K562 (cell line): Measurements from ENCODE around the gene PSMD7. TPM values are rescaled to one million over a fixed set of nuclear protein-coding genes. Genes with fewer than 3 reads are reported as not detected.

Experiments used
- ARID1B ChIP-seq: fragments of 450-650 bp; IDR thresholded peaks from 2 replicates; pipeline ENCODE4 v1.6.1; 2016; ENCODE audit warnings: antibody characterized with exemption, mild to moderate bottlenecking, inconsistent platforms
- FOXA1 ChIP-seq: fragments of 450-650 bp; IDR thresholded peaks from 2 replicates; pipeline ENCODE4 v1.6.1; 2016; ENCODE audit warnings: mild to moderate bottlenecking, borderline replicate concordance
- GATAD2A ChIP-seq: fragments of 450-650 bp; IDR thresholded peaks from 2 replicates; pipeline ENCODE4 v1.6.1; 2017
- HCFC1 ChIP-seq: IDR thresholded peaks from 2 replicates; pipeline ENCODE4 v1.6.1; 2012; ENCODE audit warnings: low read depth, low read length, improper control_type of control experiment
- HMG20B ChIP-seq: fragments of 250-450 bp; sonication (Bioruptor Pico); IDR thresholded peaks from 2 replicates; pipeline ENCODE4 v1.5.0; 2021; ENCODE audit warnings: mild to moderate bottlenecking
- ILK ChIP-seq: fragments of 450-650 bp; IDR thresholded peaks from 2 replicates; pipeline ENCODE4 v1.6.1; 2016; ENCODE audit warnings: missing genetic modification characterization, low read depth, mild to moderate bottlenecking, missing compliant biosample characterization, moderate library complexity, borderline replicate concordance
- KDM2B ChIP-seq: fragments of 250-450 bp; sonication (Bioruptor Pico); IDR thresholded peaks from 2 replicates; pipeline ENCODE4 v1.8.0; 2021; ENCODE audit warnings: mild to moderate bottlenecking, moderate library complexity
- PHB2 ChIP-seq: fragments of 450-650 bp; IDR thresholded peaks from 2 replicates; pipeline ENCODE4 v1.6.1; 2017; ENCODE audit warnings: low read depth
- POU5F1 ChIP-seq: fragments of 150-350 bp; IDR thresholded peaks from 2 replicates; pipeline ENCODE4 v1.6.1; 2014; ENCODE audit warnings: borderline replicate concordance, low read length, low read depth, mild to moderate bottlenecking; ENCODE audit not compliant: partially characterized antibody
- PTTG1 ChIP-seq: fragments of 450-650 bp; IDR thresholded peaks from 2 replicates; pipeline ENCODE4 v1.6.1; 2016; ENCODE audit warnings: low read depth, mild to moderate bottlenecking, missing genetic modification characterization, missing compliant biosample characterization
- SMC3 ChIP-seq: conservative IDR thresholded peaks from 2 replicates; pipeline ENCODE4 v1.6.1; 2011; ENCODE audit warnings: low read depth, low read length, improper control_type of control experiment; ENCODE audit not compliant: insufficient read depth
- TSC22D4 ChIP-seq: fragments of 450-650 bp; IDR thresholded peaks from 2 replicates; pipeline ENCODE4 v1.6.1; 2016; ENCODE audit warnings: missing genetic modification characterization, missing biosample characterization, control low read depth
- YBX1 ChIP-seq: fragments of 450-650 bp; IDR thresholded peaks from 2 replicates; pipeline ENCODE4 v1.7.1; 2016; ENCODE audit warnings: mild to moderate bottlenecking
- ZC3H11A ChIP-seq: IDR thresholded peaks from 2 replicates; pipeline ENCODE4 v1.6.1; 2012; ENCODE audit warnings: low read depth, low read length, improper control_type of control experiment
- ZFP30 ChIP-seq: fragments of 250-450 bp; sonication (Bioruptor Pico); IDR thresholded peaks from 2 replicates; pipeline ENCODE4 v1.8.0; 2022; ENCODE audit warnings: moderate library complexity, mild to moderate bottlenecking, inconsistent platforms, borderline replicate concordance
- ZNF212 ChIP-seq: fragments of 450-650 bp; formaldehyde crosslinking; IDR thresholded peaks from 2 replicates; pipeline ENCODE4 v1.4.0; 2020; ENCODE audit warnings: mild to moderate bottlenecking
- ZNF764 ChIP-seq: fragments of 250-450 bp; sonication (Bioruptor Pico); IDR thresholded peaks from 2 replicates; pipeline ENCODE4 v1.4.0; 2020; ENCODE audit warnings: low read depth, mild to moderate bottlenecking, moderate library complexity
- polyA plus RNA-seq, 8 experiments: library from polyadenylated mRNA; depleted of rRNA in 4 of 8; stranded (reverse) in 5 of 8; unstranded in 3 of 8; fragments of >200 nt; fragmentation: Nextera tagmentation in 2 of 8; fragmentation: Illumina TruSeq in 1 of 8; extraction: Ambion mirVana in 2 of 8; extraction: Trizol in 1 of 8; gene quantifications; 2 replicates each; pipeline versions ENCODE4 v1.2.1 to v1.2.3, GENCODE V29; 2011 to 2014; ENCODE audit warnings: inconsistent platforms in 1 of 8, missing spikeins in 1 of 8
- total RNA-seq, 7 experiments: library from RNA; depleted of rRNA in 6 of 7; stranded (reverse); fragments of >200 nt in 6 of 7; fragmentation: Illumina TruSeq in 2 of 7; extraction: Trizol in 2 of 7; gene quantifications; 2 replicates each; pipeline versions ENCODE4 v1.2.1 to v1.2.3, GENCODE V29; 2011 to 2021; ENCODE audit warnings: low replicate concordance in 1 of 7
- TF ChIP-seq, protein P1 (sequence below), 2 experiments: fragments of 450-650 bp; formaldehyde crosslinking in 1 of 2; IDR thresholded peaks; 2 replicates each; pipeline versions ENCODE4 v1.4.0 to v1.6.1; 2014 to 2020; ENCODE audit warnings: mild to moderate bottlenecking in 2 of 2, borderline replicate concordance in 1 of 2, low read depth in 1 of 2
- TF ChIP-seq, protein P2 (sequence below): fragments of 450-650 bp; IDR thresholded peaks from 2 replicates; pipeline ENCODE4 v1.6.1; 2016; ENCODE audit warnings: borderline replicate concordance

PSMD7 gene
- total and polyA plus RNA-seq, 9 of the 15 experiments (the other 6 are each of a cell fraction or from before 2014, with no cell fraction given), result 100 to 226 (median 156) TPM

DNA sequence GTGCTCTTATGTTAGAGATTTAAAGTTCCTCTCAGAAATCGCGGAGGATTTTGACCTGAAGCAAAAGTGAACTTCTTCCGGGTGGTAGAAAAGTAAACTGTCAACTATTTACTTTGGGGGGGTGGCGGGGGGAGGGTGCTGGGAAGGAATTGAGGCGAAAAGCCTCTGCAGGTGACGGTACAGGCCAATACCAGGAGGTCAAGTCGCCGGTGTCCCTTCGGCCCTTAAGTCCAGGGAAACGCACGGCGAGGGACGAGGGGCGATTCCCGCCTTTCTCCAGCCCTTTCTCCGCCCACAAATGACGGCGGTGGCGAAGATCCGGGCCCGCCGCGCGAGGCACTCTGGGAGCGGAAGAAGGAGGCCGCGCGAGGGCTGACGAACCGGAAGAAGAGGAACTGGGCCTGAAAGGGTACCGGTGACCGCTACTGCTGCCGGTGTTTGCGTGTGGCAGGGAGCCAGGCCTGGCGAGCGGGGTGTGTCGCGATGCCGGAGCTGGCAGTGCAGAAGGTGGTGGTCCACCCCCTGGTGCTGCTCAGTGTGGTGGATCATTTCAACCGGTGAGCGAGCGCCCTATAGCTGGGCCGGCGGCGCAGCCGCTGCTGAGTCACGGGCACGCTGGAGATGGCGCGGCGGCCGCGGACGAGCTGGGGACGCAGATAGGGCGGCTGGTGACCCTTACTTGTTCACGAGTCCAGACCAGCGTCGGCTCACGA, at the start of gene PSMD7 (continued):
- TF ChIP-seq, protein P1, sequence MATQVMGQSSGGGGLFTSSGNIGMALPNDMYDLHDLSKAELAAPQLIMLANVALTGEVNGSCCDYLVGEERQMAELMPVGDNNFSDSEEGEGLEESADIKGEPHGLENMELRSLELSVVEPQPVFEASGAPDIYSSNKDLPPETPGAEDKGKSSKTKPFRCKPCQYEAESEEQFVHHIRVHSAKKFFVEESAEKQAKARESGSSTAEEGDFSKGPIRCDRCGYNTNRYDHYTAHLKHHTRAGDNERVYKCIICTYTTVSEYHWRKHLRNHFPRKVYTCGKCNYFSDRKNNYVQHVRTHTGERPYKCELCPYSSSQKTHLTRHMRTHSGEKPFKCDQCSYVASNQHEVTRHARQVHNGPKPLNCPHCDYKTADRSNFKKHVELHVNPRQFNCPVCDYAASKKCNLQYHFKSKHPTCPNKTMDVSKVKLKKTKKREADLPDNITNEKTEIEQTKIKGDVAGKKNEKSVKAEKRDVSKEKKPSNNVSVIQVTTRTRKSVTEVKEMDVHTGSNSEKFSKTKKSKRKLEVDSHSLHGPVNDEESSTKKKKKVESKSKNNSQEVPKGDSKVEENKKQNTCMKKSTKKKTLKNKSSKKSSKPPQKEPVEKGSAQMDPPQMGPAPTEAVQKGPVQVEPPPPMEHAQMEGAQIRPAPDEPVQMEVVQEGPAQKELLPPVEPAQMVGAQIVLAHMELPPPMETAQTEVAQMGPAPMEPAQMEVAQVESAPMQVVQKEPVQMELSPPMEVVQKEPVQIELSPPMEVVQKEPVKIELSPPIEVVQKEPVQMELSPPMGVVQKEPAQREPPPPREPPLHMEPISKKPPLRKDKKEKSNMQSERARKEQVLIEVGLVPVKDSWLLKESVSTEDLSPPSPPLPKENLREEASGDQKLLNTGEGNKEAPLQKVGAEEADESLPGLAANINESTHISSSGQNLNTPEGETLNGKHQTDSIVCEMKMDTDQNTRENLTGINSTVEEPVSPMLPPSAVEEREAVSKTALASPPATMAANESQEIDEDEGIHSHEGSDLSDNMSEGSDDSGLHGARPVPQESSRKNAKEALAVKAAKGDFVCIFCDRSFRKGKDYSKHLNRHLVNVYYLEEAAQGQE (IDR thresholded peaks at IDR 0.05; ENCODE audit: borderline replicate concordance), result no peak
- TF ChIP-seq, protein P1 (CRISPR knock-in tag; IDR thresholded peaks at IDR 0.05; ENCODE audit: low read depth), result peak; percentile 75; the same call in 1 of the 2 replicates
- peak; percentile 49; the same call in 1 of the 2 replicates for TF ChIP-seq FOXA1
- TF ChIP-seq HCFC1, result peak; percentile 67
- TF ChIP-seq, protein P2, sequence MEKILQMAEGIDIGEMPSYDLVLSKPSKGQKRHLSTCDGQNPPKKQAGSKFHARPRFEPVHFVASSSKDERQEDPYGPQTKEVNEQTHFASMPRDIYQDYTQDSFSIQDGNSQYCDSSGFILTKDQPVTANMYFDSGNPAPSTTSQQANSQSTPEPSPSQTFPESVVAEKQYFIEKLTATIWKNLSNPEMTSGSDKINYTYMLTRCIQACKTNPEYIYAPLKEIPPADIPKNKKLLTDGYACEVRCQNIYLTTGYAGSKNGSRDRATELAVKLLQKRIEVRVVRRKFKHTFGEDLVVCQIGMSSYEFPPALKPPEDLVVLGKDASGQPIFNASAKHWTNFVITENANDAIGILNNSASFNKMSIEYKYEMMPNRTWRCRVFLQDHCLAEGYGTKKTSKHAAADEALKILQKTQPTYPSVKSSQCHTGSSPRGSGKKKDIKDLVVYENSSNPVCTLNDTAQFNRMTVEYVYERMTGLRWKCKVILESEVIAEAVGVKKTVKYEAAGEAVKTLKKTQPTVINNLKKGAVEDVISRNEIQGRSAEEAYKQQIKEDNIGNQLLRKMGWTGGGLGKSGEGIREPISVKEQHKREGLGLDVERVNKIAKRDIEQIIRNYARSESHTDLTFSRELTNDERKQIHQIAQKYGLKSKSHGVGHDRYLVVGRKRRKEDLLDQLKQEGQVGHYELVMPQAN, result peak; percentile 92
- TF ChIP-seq ZFP30 (CRISPR knock-in tag), result no peak
- no peak for TF ChIP-seq PHB2
- no peak for TF ChIP-seq ZNF212
- no peak for TF ChIP-seq TSC22D4
- TF ChIP-seq HMG20B (CRISPR knock-in tag), result no peak
- TF ChIP-seq POU5F1, result no peak
- 0 out of 2 replicates have a peak, but pooled peaks have one; percentile 13 for TF ChIP-seq ZNF764
- TF ChIP-seq KDM2B (CRISPR knock-in tag), result no peak
- TF ChIP-seq YBX1, result no peak
- TF ChIP-seq SMC3, result no peak
- TF ChIP-seq ARID1B, result 0 out of 2 replicates have a peak, but pooled peaks have one; percentile 42
- no peak for TF ChIP-seq GATAD2A
- TF ChIP-seq ILK (tag), result no peak
- no peak for TF ChIP-seq ZC3H11A
- no peak for TF ChIP-seq PTTG1 (tag)
